Gastrocnemius medialis (tissue), 4 donors: Measurements from ENCODE around the gene EHD4. TPM values are rescaled to one million over a fixed set of nuclear protein-coding genes. Genes with fewer than 3 reads are reported as not detected.

Experiments used
- ATAC-seq, 2 donors: fragments of 150-250 bp; one replicate each; pipeline ENCODE4 v1.9.1; 2016
- DNase-seq, 2 donors: peaks; one replicate each; pipeline ENCODE4 v3.0.0-alpha.2; 2019
- H3K27ac ChIP-seq, 4 donors: fragments of 200-600 bp; sonication (generic); 1 replicate in 1 of 4; 2 replicates in 3 of 4; pipeline ENCODE4 v1.5.1; 2016 to 2018; ENCODE audit warnings: mild to moderate bottlenecking in 2 of 4, moderate library complexity in 1 of 4
- H3K27me3 ChIP-seq, 3 donors: fragments of 200-600 bp; sonication (generic) in 2 of 3; 1 replicate in 1 of 3; 2 replicates in 2 of 3; pipeline versions ENCODE4 v1.5.1 to v1.6.0; 2016 to 2019; ENCODE audit warnings: mild to moderate bottlenecking in 1 of 3, moderate library complexity in 1 of 3
- H3K36me3 ChIP-seq, 2 donors: fragments of 200-600 bp; sonication (generic) in 1 of 2; one replicate each; pipeline ENCODE4 v1.5.1; 2017 to 2018
- H3K4me1 ChIP-seq, 2 donors: fragments of 200-600 bp; sonication (generic) in 1 of 2; one replicate each; pipeline ENCODE4 v1.5.1; 2016 to 2017; ENCODE audit warnings: mild to moderate bottlenecking in 2 of 2
- H3K4me3 ChIP-seq, 4 donors: fragments of 200-600 bp; sonication (generic) in 3 of 4; 1 replicate in 1 of 4; 2 replicates in 3 of 4; pipeline ENCODE4 v1.5.1; 2016 to 2019; ENCODE audit warnings: mild to moderate bottlenecking in 2 of 4
- H3K9me3 ChIP-seq, 3 donors: fragments of 200-600 bp; sonication (generic) in 2 of 3; 1 replicate in 1 of 3; 2 replicates in 2 of 3; pipeline ENCODE4 v1.5.1; 2016 to 2019
- CTCF ChIP-seq, 5 experiments: fragments of 450-650 bp in 3 of 5; fragments of 200-600 bp in 2 of 5; sonication (generic) in 2 of 5; IDR thresholded peaks in 4 of 5; conservative IDR thresholded peaks in 1 of 5; 1 replicate in 4 of 5; 2 replicates in 1 of 5; pipeline ENCODE4 v1.5.1; 2016 to 2019; ENCODE audit warnings: antibody characterized with exemption in 5 of 5, mild to moderate bottlenecking in 3 of 5, moderate library complexity in 3 of 5
- POLR2A ChIP-seq, 2 donors: fragments of 450-650 bp; IDR thresholded peaks; one replicate each; pipeline ENCODE4 v1.6.1; 2017; ENCODE audit warnings: antibody characterized with exemption in 2 of 2, mild to moderate bottlenecking in 2 of 2, moderate library complexity in 2 of 2
- in situ Hi-C, 4 donors: fragments of 200-750 bp; cut with MboI; loops; one replicate each; pipeline versions ENCODE4 v1.15.0 to v1.8.0; 2017; ENCODE audit warnings: low sequenced_read_pairs in 4 of 4
- intact Hi-C: fragments of 100-400 bp; cut with DNase I; formaldehyde crosslinking; loops from one replicate; pipeline ENCODE4 v1.15.1; 2023; ENCODE audit warnings: low total_unique reads
- total RNA-seq, 4 donors: library from RNA; depleted of rRNA; stranded (reverse); fragments of >200 nt; gene quantifications; one replicate each; pipeline versions ENCODE4 v1.1.0 to v1.2.3, GENCODE V29; 2016

EHD4 gene
- total RNA-seq, 4 donors from 2014 or later, result 3.8 to 7.1 (median 4.3) TPM

GRCh38 chr15:41987246-41987924 is 15.0 kb upstream of the EHD4 start:
- Histone ChIP-seq H3K27ac (no peak overlapping the region), H3K4me3 (no peak overlapping the region), H3K27me3 (no peaks in the 10 kb centered on the region), H3K9me3 (no peaks in the 10 kb centered on the region), H3K4me1 (no peaks in the 10 kb centered on the region), H3K36me3 (no peaks in the 10 kb centered on the region)
- DNase-seq, result no peak
- TF ChIP-seq POLR2A (IDR thresholded peaks at IDR 0.05), result no peak
- TF ChIP-seq CTCF (IDR thresholded peaks at IDR 0.05 in 4 of 5, conservative IDR thresholded peaks at IDR 0.05 in 1 of 5), result no peak
- in situ Hi-C loops, result no loop called here
- intact Hi-C loops, result loop anchor here (5.0 kb wide), 1 partner anchor 145 kb away; no protein-coding TSS in a partner anchor
- no peak for ATAC-seq

- in situ Hi-C loops, result no loop called here
- Histone ChIP-seq H3K27ac (no peak overlapping the region), H3K36me3 (no peaks in the 10 kb centered on the region), H3K27me3 (no peaks in the 10 kb centered on the region), H3K4me3 (no peak overlapping the region), H3K9me3 (no peaks in the 10 kb centered on the region), H3K4me1 (no peaks in the 10 kb centered on the region)
- no peak for TF ChIP-seq CTCF (IDR thresholded peaks at IDR 0.05 in 4 of 5, conservative IDR thresholded peaks at IDR 0.05 in 1 of 5)
- TF ChIP-seq POLR2A (IDR thresholded peaks at IDR 0.05), result no peak
- no peak for DNase-seq
- intact Hi-C loops, result loop anchor here (5.0 kb wide), 1 partner anchor 147 kb away; no protein-coding TSS in a partner anchor
- no peak for ATAC-seq
Observed at GRCh38 chr15:41985236-41986160, 13.1 kb upstream of the EHD4 start.

- no peak for TF ChIP-seq CTCF (IDR thresholded peaks at IDR 0.05 in 4 of 5, conservative IDR thresholded peaks at IDR 0.05 in 1 of 5)
- TF ChIP-seq POLR2A (IDR thresholded peaks at IDR 0.05), result no peak
- no peaks in the 10 kb centered on the region for H3K9me3 ChIP-seq
- no peak for ATAC-seq
- H3K27me3 ChIP-seq, result no peaks in the 10 kb centered on the region
- no peaks in the 10 kb centered on the region for H3K36me3 ChIP-seq
- intact Hi-C loops (loop anchor here (5.0 kb wide), 1 partner anchor 148 kb away; no protein-coding TSS in a partner anchor), in situ Hi-C loops (no loop called here)
- no peaks in the 10 kb centered on the region for H3K4me1 ChIP-seq
- no peak overlapping the region for H3K4me3 ChIP-seq
- no peak overlapping the region for H3K27ac ChIP-seq
- DNase-seq, result no peak
Observed at GRCh38 chr15:41984622-41985021, 12.3 kb upstream of the EHD4 start.

- no peaks in the 10 kb centered on the region for H3K36me3 ChIP-seq
- TF ChIP-seq POLR2A (IDR thresholded peaks at IDR 0.05), result no peak
- TF ChIP-seq CTCF (IDR thresholded peaks at IDR 0.05 in 4 of 5, conservative IDR thresholded peaks at IDR 0.05 in 1 of 5), result no peak
- ATAC-seq, result no peak
- no peak for DNase-seq
- H3K4me1 ChIP-seq, result no peaks in the 10 kb centered on the region
- in situ Hi-C loops, result no loop called here
- H3K27ac ChIP-seq, result no peak overlapping the region
- H3K4me3 ChIP-seq, result no peak overlapping the region
- H3K9me3 ChIP-seq, result no peaks in the 10 kb centered on the region
- no peaks in the 10 kb centered on the region for H3K27me3 ChIP-seq
- intact Hi-C loops, result no loop called here
Observed at GRCh38 chr15:41983621-41984571, 11.5 kb upstream of the EHD4 start.
